BLaER1 treated with 17β-estradiol and CSF1 and Interleukin-3, amounts not matched to agents 10 nM and 100 nM (cell line): ENCODE data around the gene PARP15.

Experiments
- H3K27ac ChIP-seq, 11 experiments: shearing (Covaris generic); formaldehyde crosslinking; 2 replicates each; pipeline ENCODE4 v1.8.1; 2022
- H3K27me3 ChIP-seq, 11 experiments: shearing (Covaris generic); formaldehyde crosslinking; 2 replicates each; pipeline ENCODE4 v1.8.1; 2022
- H3K36me3 ChIP-seq, 11 experiments: shearing (Covaris generic); formaldehyde crosslinking; 2 replicates each; pipeline ENCODE4 v1.8.1; 2022
- H3K4me1 ChIP-seq, 10 experiments: shearing (Covaris generic); formaldehyde crosslinking; 2 replicates each; pipeline ENCODE4 v1.8.1; 2022
- H3K4me2 ChIP-seq, 11 experiments: shearing (Covaris generic); formaldehyde crosslinking; 2 replicates each; pipeline ENCODE4 v1.8.1; 2022
- H3K4me3 ChIP-seq, 10 experiments: shearing (Covaris generic); formaldehyde crosslinking; 2 replicates each; pipeline ENCODE4 v1.8.1; 2022
- H3K9ac ChIP-seq, 11 experiments: shearing (Covaris generic); formaldehyde crosslinking; 2 replicates each; pipeline ENCODE4 v1.8.1; 2022
- H3K9me3 ChIP-seq, 11 experiments: shearing (Covaris generic); formaldehyde crosslinking; replicated peaks in 1 of 11; 2 replicates each; pipeline ENCODE4 v1.8.1; 2022
- H4K20me1 ChIP-seq, 11 experiments: shearing (Covaris generic); formaldehyde crosslinking; 2 replicates each; pipeline ENCODE4 v1.8.1; 2022
- Cebpa-rat ChIP-seq, 11 experiments: shearing (Covaris generic); IDR thresholded peaks; 2 replicates each; pipeline ENCODE4 v1.8.1; 2022

The PARP15 gene

GRCh38 chr3:122618614-122619013, 41.2 kb downstream of the PARP15 start:
- no peak for TF ChIP-seq Cebpa-rat (IDR thresholded peaks at IDR 0.05)
- no peak overlapping the region for H3K4me3 ChIP-seq
- H3K27ac ChIP-seq = no peak overlapping the region
- H3K36me3 ChIP-seq = peaks cover 29 to 82% (median 64%) of the 10 kb centered on the region in 11 experiments
- no peaks in the 10 kb centered on the region; a peak in 1 of 22 replicates for H4K20me1 ChIP-seq
- no peak overlapping the region for H3K9ac ChIP-seq
- H3K4me1 ChIP-seq = peaks cover 13 to 58% (median 37%) of the 10 kb centered on the region in 10 experiments
- peaks cover 0 to 7% (median 0%) of the 10 kb centered on the region in 11 experiments; a peak in 1 of 22 replicates for H3K9me3 ChIP-seq
- H3K27me3 ChIP-seq = no peaks in the 10 kb centered on the region
- peak overlapping the region in 4 of 11 experiments; percentile 4 to 15 (median 12); a peak in 3 of 22 replicates for H3K4me2 ChIP-seq

- H3K9ac ChIP-seq = no peak overlapping the region
- no peak overlapping the region for H3K27ac ChIP-seq
- peak overlapping the region in 6 of 11 experiments; percentile 8 to 48 (median 28); a peak in 9 of 22 replicates for H3K4me2 ChIP-seq
- TF ChIP-seq Cebpa-rat (IDR thresholded peaks at IDR 0.05) = no peak
- no peak overlapping the region for H3K4me3 ChIP-seq
- peaks cover 30 to 82% (median 64%) of the 10 kb centered on the region in 11 experiments for H3K36me3 ChIP-seq
- H3K4me1 ChIP-seq = peaks cover 13 to 57% (median 37%) of the 10 kb centered on the region in 10 experiments
- no peaks in the 10 kb centered on the region; a peak in 1 of 22 replicates for H4K20me1 ChIP-seq
- peaks cover 0 to 8% (median 0%) of the 10 kb centered on the region in 11 experiments; a peak in 1 of 22 replicates for H3K9me3 ChIP-seq
- H3K27me3 ChIP-seq = no peaks in the 10 kb centered on the region
Observed at GRCh38 chr3:122619040-122619439, 41.6 kb downstream of the PARP15 start.

GRCh38 chr3:122620399-122620798, 42.9 kb downstream of the PARP15 start:
- H3K27me3 ChIP-seq = no peaks in the 10 kb centered on the region
- no peak overlapping the region for H3K9ac ChIP-seq
- no peak overlapping the region for H3K27ac ChIP-seq
- peak overlapping the region in 7 of 11 experiments; percentile 46 to 77 (median 68); a peak in 13 of 22 replicates for H3K4me2 ChIP-seq
- peaks cover 13 to 55% (median 37%) of the 10 kb centered on the region in 10 experiments for H3K4me1 ChIP-seq
- no peaks in the 10 kb centered on the region; a peak in 1 of 22 replicates for H4K20me1 ChIP-seq
- H3K9me3 ChIP-seq = peaks cover 0 to 8% (median 0%) of the 10 kb centered on the region in 11 experiments; a peak in 1 of 22 replicates
- H3K36me3 ChIP-seq = peaks cover 28 to 82% (median 61%) of the 10 kb centered on the region in 11 experiments
- H3K4me3 ChIP-seq = no peak overlapping the region
- TF ChIP-seq Cebpa-rat (IDR thresholded peaks at IDR 0.05) = no peak

- peak overlapping the region; percentile 34 to 77 (median 59) for H3K4me2 ChIP-seq
Observed at GRCh38 chr3:122621112-122621511, 43.7 kb downstream of the PARP15 start.

GRCh38 chr3:122623031-122623829, 45.8 kb downstream of the PARP15 start:
- Histone ChIP-seq H3K9ac (no peak overlapping the region), H3K27ac (no peak overlapping the region), H3K4me3 (no peak overlapping the region), H3K9me3 (peaks cover 0 to 8% (median 0%) of the 10 kb centered on the region in 11 experiments; a peak in 1 of 22 replicates), H3K4me1 (peaks cover 13 to 45% (median 33%) of the 10 kb centered on the region in 10 experiments), H3K27me3 (no peaks in the 10 kb centered on the region), H4K20me1 (no peaks in the 10 kb centered on the region; a peak in 1 of 22 replicates), H3K36me3 (peaks cover 24 to 83% (median 47%) of the 10 kb centered on the region in 11 experiments; a peak in 21 of 22 replicates), H3K4me2 (no peak overlapping the region; a peak in 1 of 22 replicates)
- no peak for TF ChIP-seq Cebpa-rat (IDR thresholded peaks at IDR 0.05)

More at GRCh38 chr3:122621112-122621511, 43.7 kb downstream of the PARP15 start:
- peaks cover 13 to 53% (median 37%) of the 10 kb centered on the region in 10 experiments for H3K4me1 ChIP-seq
- H3K4me3 ChIP-seq = no peak overlapping the region; a peak in 1 of 20 replicates
- peaks cover 0 to 8% (median 0%) of the 10 kb centered on the region in 11 experiments; a peak in 1 of 22 replicates for H3K9me3 ChIP-seq
- H3K36me3 ChIP-seq = peaks cover 24 to 81% (median 59%) of the 10 kb centered on the region in 11 experiments
- H3K9ac ChIP-seq = peak overlapping the region in 1 of 11 experiments; percentile 7; a peak in 1 of 22 replicates
- no peaks in the 10 kb centered on the region; a peak in 1 of 22 replicates for H4K20me1 ChIP-seq
- no peak for TF ChIP-seq Cebpa-rat (IDR thresholded peaks at IDR 0.05)
- H3K27me3 ChIP-seq = no peaks in the 10 kb centered on the region
- H3K27ac ChIP-seq = peak overlapping the region in 2 of 11 experiments; percentile 16 to 26; a peak in 3 of 22 replicates

- Histone ChIP-seq H3K9ac (no peak overlapping the region), H3K4me2 (no peak overlapping the region), H3K9me3 (peaks cover 0 to 8% (median 0%) of the 10 kb centered on the region in 11 experiments; a peak in 1 of 22 replicates), H4K20me1 (no peaks in the 10 kb centered on the region; a peak in 1 of 22 replicates), H3K4me1 (peaks cover 4 to 22% (median 9%) of the 10 kb centered on the region in 10 experiments; a peak in 19 of 20 replicates), H3K4me3 (no peak overlapping the region), H3K27ac (no peak overlapping the region), H3K36me3 (peaks cover 26 to 93% (median 50%) of the 10 kb centered on the region in 11 experiments; a peak in 21 of 22 replicates), H3K27me3 (no peaks in the 10 kb centered on the region)
- TF ChIP-seq Cebpa-rat (IDR thresholded peaks at IDR 0.05) = no peak
Observed at GRCh38 chr3:122626515-122627180, 49.2 kb downstream of the PARP15 start.

- no peak for TF ChIP-seq Cebpa-rat (IDR thresholded peaks at IDR 0.05)
- no peak overlapping the region for H3K4me3 ChIP-seq
- no peak overlapping the region for H3K4me2 ChIP-seq
- H3K4me1 ChIP-seq = peaks cover 0 to 16% (median 2%) of the 10 kb centered on the region in 10 experiments; a peak in 11 of 20 replicates
- H3K27me3 ChIP-seq = no peaks in the 10 kb centered on the region
- H3K9ac ChIP-seq = no peak overlapping the region
- H3K27ac ChIP-seq = no peak overlapping the region
- peaks cover 0 to 8% (median 0%) of the 10 kb centered on the region in 11 experiments; a peak in 1 of 22 replicates for H3K9me3 ChIP-seq
- no peaks in the 10 kb centered on the region; a peak in 1 of 22 replicates for H4K20me1 ChIP-seq
- peaks cover 21 to 91% (median 50%) of the 10 kb centered on the region in 11 experiments; a peak in 21 of 22 replicates for H3K36me3 ChIP-seq
Observed at GRCh38 chr3:122627301-122627700, 49.9 kb downstream of the PARP15 start.

- H3K4me2 ChIP-seq = no peak overlapping the region
- TF ChIP-seq Cebpa-rat (IDR thresholded peaks at IDR 0.05) = no peak
- peaks cover 0 to 7% (median 0%) of the 10 kb centered on the region in 10 experiments; a peak in 1 of 20 replicates for H3K4me1 ChIP-seq
- no peak overlapping the region for H3K27ac ChIP-seq
- H3K27me3 ChIP-seq = no peaks in the 10 kb centered on the region
- H3K36me3 ChIP-seq = peaks cover 16 to 91% (median 43%) of the 10 kb centered on the region in 11 experiments; a peak in 19 of 22 replicates
- H4K20me1 ChIP-seq = no peaks in the 10 kb centered on the region
- no peak overlapping the region for H3K9ac ChIP-seq
- H3K9me3 ChIP-seq = 0 out of 22 replicates have a peak, but pooled peaks cover 0 to 2% (median 0%) of the 10 kb centered on the region in 11 experiments
- no peak overlapping the region for H3K4me3 ChIP-seq
Observed at GRCh38 chr3:122628567-122628966, 51.1 kb downstream of the PARP15 start.
